Measurements from ENCODE around the gene SPATA32. TPM values are rescaled to one million over a fixed set of nuclear protein-coding genes. Genes with fewer than 3 reads are reported as not detected.

The SPATA32 gene
- total RNA-seq, 1 experiment from 2014 or later: 0.48 TPM

DNA sequence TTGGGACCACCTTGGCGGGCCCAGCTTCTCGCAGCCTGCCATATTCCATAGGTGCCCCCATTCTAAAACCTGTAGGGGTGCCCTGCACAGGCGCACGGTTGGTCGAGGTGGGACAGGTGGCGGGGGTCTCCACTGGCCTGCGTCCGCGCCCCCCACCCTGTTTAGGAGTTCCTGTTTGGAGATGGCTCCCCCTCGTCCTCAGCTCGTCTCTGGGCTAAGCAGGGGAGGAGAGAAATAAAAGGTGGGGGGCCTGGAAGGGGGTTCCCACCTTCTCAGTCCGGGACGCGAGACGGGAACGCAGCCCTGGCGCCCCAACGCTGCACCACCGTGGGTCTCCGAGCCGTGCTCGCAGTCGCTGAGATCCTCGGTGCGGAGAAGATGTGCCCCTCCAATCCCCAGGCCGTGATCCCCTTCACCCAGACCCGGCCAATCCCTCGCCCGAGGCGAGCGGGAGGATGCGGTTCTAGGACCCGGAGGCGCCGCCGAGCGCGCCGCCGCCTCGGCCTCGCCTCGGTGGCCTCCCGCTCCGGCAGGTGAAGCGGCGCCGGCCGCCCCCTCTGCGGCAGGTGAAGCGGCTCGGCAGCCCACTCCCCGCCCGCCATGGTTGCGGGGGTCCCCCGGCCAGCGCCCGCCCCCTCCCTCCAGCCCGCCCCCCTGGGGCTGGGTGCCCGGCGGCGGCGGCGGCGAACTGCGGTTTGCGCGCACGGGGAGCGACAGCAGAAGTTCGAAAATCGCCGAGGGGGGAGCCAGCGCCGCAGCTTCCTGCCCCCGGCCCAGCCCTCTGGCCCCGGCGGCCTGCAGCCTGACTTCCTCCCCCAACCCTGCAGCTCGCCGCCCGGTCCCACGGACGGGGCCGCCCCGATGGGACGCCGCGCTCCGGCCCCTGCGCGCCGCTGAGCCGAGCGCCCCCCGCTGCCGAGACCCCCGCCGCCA, 40.5 kb downstream of the SPATA32 start, which contains the start of gene FMNL1:
FMNL1 (plus strand) TSS at position 805 of the 933 bp plus-strand sequence. CDS start 240 bp downstream, outside the sequence.
- Histone ChIP-seq H3K4me2 (peak within 1 kb of the TSS; percentile 76), H2AFZ (peak within 1 kb of the TSS; percentile 71; the same call in 1 of the 2 replicates), H3K9me3 (ENCODE audit: insufficient read depth, low read depth) (no peaks in the 10 kb centered on the region), H3K4me3 (peak within 1 kb of the TSS; percentile 62; the same call in 1 of the 2 replicates), H3K27me3 (ENCODE audit: insufficient read depth, low read depth) (no peaks in the 10 kb centered on the region), H3K9me2 (ENCODE audit: insufficient read depth) (no peaks in the 10 kb centered on the region), H3K4me1 (replicated peaks; ENCODE audit: insufficient read depth) (peaks cover 22% of the 10 kb centered on the region), H3F3A (ENCODE audit: insufficient read depth, low read depth) (peaks cover 36% of the 10 kb centered on the region), H4K20me1 (ENCODE audit: insufficient read depth) (no peaks in the 10 kb centered on the region), H3K79me2 (ENCODE audit: low read depth) (no peaks in the 10 kb centered on the region), H3K36me3 (ENCODE audit: low read depth) (no peaks in the 10 kb centered on the region), H3K27ac (no peak within 1 kb of the TSS)
- intact Hi-C loops (cut with micrococcal nuclease; ENCODE audit: unreplicated experiment): no loop called here
- CTCF ChIA-PET: interaction anchor here (0.6 to 1.2 kb wide), 4 partner anchors 10 to 276 kb away, joined by 3 to 8 read pairs (median 4); no protein-coding TSS in a partner anchor
- BruUV-seq (replicated peaks): no TSS peak
- TF ChIP-seq, protein P1, sequence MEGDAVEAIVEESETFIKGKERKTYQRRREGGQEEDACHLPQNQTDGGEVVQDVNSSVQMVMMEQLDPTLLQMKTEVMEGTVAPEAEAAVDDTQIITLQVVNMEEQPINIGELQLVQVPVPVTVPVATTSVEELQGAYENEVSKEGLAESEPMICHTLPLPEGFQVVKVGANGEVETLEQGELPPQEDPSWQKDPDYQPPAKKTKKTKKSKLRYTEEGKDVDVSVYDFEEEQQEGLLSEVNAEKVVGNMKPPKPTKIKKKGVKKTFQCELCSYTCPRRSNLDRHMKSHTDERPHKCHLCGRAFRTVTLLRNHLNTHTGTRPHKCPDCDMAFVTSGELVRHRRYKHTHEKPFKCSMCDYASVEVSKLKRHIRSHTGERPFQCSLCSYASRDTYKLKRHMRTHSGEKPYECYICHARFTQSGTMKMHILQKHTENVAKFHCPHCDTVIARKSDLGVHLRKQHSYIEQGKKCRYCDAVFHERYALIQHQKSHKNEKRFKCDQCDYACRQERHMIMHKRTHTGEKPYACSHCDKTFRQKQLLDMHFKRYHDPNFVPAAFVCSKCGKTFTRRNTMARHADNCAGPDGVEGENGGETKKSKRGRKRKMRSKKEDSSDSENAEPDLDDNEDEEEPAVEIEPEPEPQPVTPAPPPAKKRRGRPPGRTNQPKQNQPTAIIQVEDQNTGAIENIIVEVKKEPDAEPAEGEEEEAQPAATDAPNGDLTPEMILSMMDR (conservative IDR thresholded peaks at IDR 0.05): no peak
- DNase-seq: no peak
- POLR2A ChIA-PET (ENCODE audit: unreplicated experiment): no interaction called here

DNA sequence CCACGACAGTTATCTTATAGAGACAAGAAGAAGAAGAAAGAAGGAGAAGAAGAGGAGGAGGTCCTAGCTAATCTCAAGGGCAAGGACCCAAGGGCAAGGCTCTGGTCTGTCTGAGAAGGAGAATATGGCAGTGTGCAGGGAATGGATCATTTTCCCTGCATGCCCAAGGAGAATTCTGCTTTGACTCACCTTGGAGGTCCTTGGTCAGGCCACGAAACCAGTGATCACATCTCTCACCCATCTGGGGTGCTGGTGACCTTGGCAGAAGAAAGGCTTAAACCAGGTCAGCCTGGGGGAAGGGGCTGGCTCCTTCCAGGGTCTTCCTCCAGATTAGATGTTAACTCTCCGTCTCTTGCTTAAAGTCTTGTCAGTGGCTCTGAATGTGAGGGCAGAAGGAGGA, 41.8 kb downstream of the SPATA32 start:
- Histone ChIP-seq H2AFZ (no peak overlapping the region), H3F3A (ENCODE audit: insufficient read depth, low read depth) (peaks cover 29% of the 10 kb centered on the region), H3K4me3 (no peak overlapping the region), H3K36me3 (ENCODE audit: low read depth) (no peaks in the 10 kb centered on the region), H4K20me1 (ENCODE audit: insufficient read depth) (no peaks in the 10 kb centered on the region), H3K79me2 (ENCODE audit: low read depth) (no peaks in the 10 kb centered on the region), H3K27ac (no peak overlapping the region), H3K27me3 (ENCODE audit: insufficient read depth, low read depth) (no peaks in the 10 kb centered on the region), H3K9me3 (ENCODE audit: insufficient read depth, low read depth) (no peaks in the 10 kb centered on the region), H3K4me2 (no peak overlapping the region), H3K4me1 (replicated peaks; ENCODE audit: insufficient read depth) (peaks cover 12% of the 10 kb centered on the region), H3K9me2 (ENCODE audit: insufficient read depth) (no peaks in the 10 kb centered on the region)
- CTCF ChIA-PET: interaction anchor here (0.7 to 1.9 kb wide), 8 partner anchors 9 to 206 kb away, joined by 3 to 12 read pairs (median 6); partner anchors contain the start of gene ACBD4
- intact Hi-C loops (cut with micrococcal nuclease; ENCODE audit: unreplicated experiment): no loop called here
- POLR2A ChIA-PET (ENCODE audit: unreplicated experiment): interaction anchor here (0.7 kb wide), 1 partner anchor 85 kb away, joined by 14 read pairs; no protein-coding TSS in a partner anchor
- DNase-seq: no peak
- no peak for TF ChIP-seq EZH2 (IDR thresholded peaks at IDR 0.05; ENCODE audit: low read depth)
- TF ChIP-seq, protein P1 (conservative IDR thresholded peaks at IDR 0.05): no peak
- no TSS peak for BruUV-seq (replicated peaks)

DNA sequence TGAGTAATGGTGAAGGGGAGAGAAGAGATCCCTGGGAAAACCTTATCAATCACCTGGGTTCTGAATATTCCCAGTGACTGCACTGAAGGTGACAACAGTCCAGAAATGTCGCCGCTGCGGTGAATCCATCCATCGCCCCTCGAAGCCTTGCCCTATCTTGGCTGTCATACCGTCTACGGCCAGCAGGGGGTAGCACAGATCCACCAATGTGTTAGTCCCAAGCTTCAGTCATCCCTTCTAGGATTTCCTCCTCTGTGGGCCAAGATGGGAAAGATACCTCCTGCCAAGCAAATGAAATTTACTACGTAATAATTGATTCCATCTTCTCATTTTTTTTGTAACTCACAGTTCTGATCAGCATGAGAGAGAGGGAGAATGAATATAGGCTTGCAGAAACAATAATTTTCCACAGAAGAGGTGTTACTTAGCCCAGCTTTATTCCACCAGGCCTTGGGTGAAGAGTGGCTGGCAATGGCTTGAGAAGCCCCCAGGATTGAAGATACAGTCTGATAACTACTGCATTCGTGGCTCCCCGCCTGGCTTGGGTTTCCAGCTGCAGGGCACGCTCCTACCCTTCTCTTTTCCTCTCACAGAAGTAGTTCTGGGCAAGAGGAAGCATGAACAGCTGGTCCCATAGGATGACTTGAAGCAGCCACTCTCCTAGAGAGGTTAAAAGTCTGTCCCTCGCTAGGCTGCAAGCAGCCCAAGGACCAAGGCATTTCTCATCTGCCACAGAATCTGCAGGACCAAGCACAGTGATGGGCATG, 42.8 kb downstream of the SPATA32 start:
- H3F3A ChIP-seq (ENCODE audit: insufficient read depth, low read depth): peaks cover 31% of the 10 kb centered on the region
- no peaks in the 10 kb centered on the region for H4K20me1 ChIP-seq (ENCODE audit: insufficient read depth)
- no peaks in the 10 kb centered on the region for H3K36me3 ChIP-seq (ENCODE audit: low read depth)
- POLR2A ChIA-PET (ENCODE audit: unreplicated experiment): interaction anchor here (0.5 kb wide), 1 partner anchor 80 kb away, joined by 3 read pairs; no protein-coding TSS in a partner anchor
- H3K9me2 ChIP-seq (ENCODE audit: insufficient read depth): no peaks in the 10 kb centered on the region
- no peaks in the 10 kb centered on the region for H3K27me3 ChIP-seq (ENCODE audit: insufficient read depth, low read depth)
- H3K79me2 ChIP-seq (ENCODE audit: low read depth): no peaks in the 10 kb centered on the region
- H3K27ac ChIP-seq: no peak overlapping the region
- peak overlapping the region; percentile 16; the same call in 1 of the 2 replicates for H3K4me2 ChIP-seq
- CTCF ChIA-PET: interaction anchor here (0.6 to 1.9 kb wide), 12 partner anchors 10 to 207 kb away, joined by 3 to 17 read pairs (median 6); partner anchors contain the start of gene ACBD4
- peaks cover 8% of the 10 kb centered on the region; the same call in 1 of the 2 replicates for H3K4me1 ChIP-seq (replicated peaks; ENCODE audit: insufficient read depth)
- no peaks in the 10 kb centered on the region for H3K9me3 ChIP-seq (ENCODE audit: insufficient read depth, low read depth)
- peak; percentile 57 to 80 for DNase-seq
- no peak overlapping the region for H3K4me3 ChIP-seq
- intact Hi-C loops (cut with micrococcal nuclease; ENCODE audit: unreplicated experiment): loop anchor here (1.0 to 5.0 kb wide), 3 partner anchors 166 to 633 kb away; no protein-coding TSS in a partner anchor
- TF ChIP-seq EZH2 (IDR thresholded peaks at IDR 0.05; ENCODE audit: low read depth): no peak
- TF ChIP-seq, protein P1 (conservative IDR thresholded peaks at IDR 0.05): peak; percentile 98
- H2AFZ ChIP-seq: no peak overlapping the region
- no TSS peak for BruUV-seq (replicated peaks)

All from PC-9 (cell line).